B cell (primary cell): ENCODE results near the gene UBXN10. TPM values are rescaled to one million over a fixed set of nuclear protein-coding genes. Genes with fewer than 3 reads are reported as not detected.

Source experiments
- ATAC-seq: fragments of 200-7000 bp; cut with Tn5 transposase; one replicate; pipeline ENCODE4 v1.10.0; 2021; ENCODE audit warnings: low read depth, mild to moderate bottlenecking, moderate number of reproducible peaks, moderate library complexity
- CTCF ChIA-PET: fragments of 350-600 bp; sonication (Branson Sonifier 250); formaldehyde crosslinking; loops from one replicate; lab custom pipeline; 2021; ENCODE audit warnings: antibody characterized with exemption, inconsistent platforms; lab: Charles Lee
- POLR2A ChIA-PET: fragments of 350-600 bp; sonication (Branson Sonifier 250); formaldehyde crosslinking; loops from one replicate; lab custom pipeline; 2021; ENCODE audit warnings: antibody characterized with exemption; lab: Charles Lee
- DNase-seq: peaks from one replicate; pipeline ENCODE4 v3.0.0; 2013
- H2AFZ ChIP-seq: 2 replicates; pipeline ENCODE4 v1.6.1; 2012; ENCODE audit warnings: mild to moderate bottlenecking, low read depth, low read length; ENCODE audit not compliant: insufficient read depth, poor library complexity, severe bottlenecking
- H3K27ac ChIP-seq, 2 donors: 1 replicate in 1 of 2; 2 replicates in 1 of 2; pipeline ENCODE4 v1.5.1; 2012 to 2013; ENCODE audit warnings: low read length in 2 of 2, mild to moderate bottlenecking in 2 of 2, moderate library complexity in 1 of 2
- H3K27me3 ChIP-seq, 4 experiments: fragments of 200-600 bp in 1 of 4; sonication (generic) in 1 of 4; replicated peaks in 1 of 4; 1 replicate in 2 of 4; 2 replicates in 2 of 4; pipeline versions ENCODE4 v1.6.1 to v1.7.0; 2013 to 2016; ENCODE audit warnings: low read length in 3 of 4, mild to moderate bottlenecking in 2 of 4, mixed read lengths in 1 of 4, moderate library complexity in 1 of 4; ENCODE audit not compliant: insufficient read depth in 4 of 4, control insufficient read depth in 3 of 4; ENCODE audit errors: control extremely low read depth in 1 of 4
- H3K36me3 ChIP-seq, 2 experiments: replicated peaks in 1 of 2; 1 replicate in 1 of 2; 2 replicates in 1 of 2; pipeline versions ENCODE4 v1.6.1 to v1.7.1; 2013; ENCODE audit warnings: low read length in 1 of 2; ENCODE audit not compliant: insufficient read depth in 2 of 2, control insufficient read depth in 1 of 2; ENCODE audit errors: control extremely low read depth in 1 of 2, extremely low read depth in 1 of 2
- H3K4me1 ChIP-seq, 2 donors: fragments of 200-600 bp in 1 of 2; sonication (generic) in 1 of 2; 1 replicate in 1 of 2; 2 replicates in 1 of 2; pipeline versions ENCODE4 v1.5.1 to v1.6.1; 2013 to 2017; ENCODE audit warnings: low read length in 2 of 2; ENCODE audit not compliant: control insufficient read depth in 2 of 2, insufficient read depth in 2 of 2
- H3K4me2 ChIP-seq: replicated peaks from 2 replicates; pipeline ENCODE3; 2012; ENCODE audit warnings: mild to moderate bottlenecking, low read depth, low read length; ENCODE audit not compliant: poor library complexity, severe bottlenecking
- H3K4me3 ChIP-seq, 5 experiments: fragments of 200-600 bp in 1 of 5; sonication (generic) in 1 of 5; 1 replicate in 3 of 5; 2 replicates in 2 of 5; pipeline versions ENCODE4 v1.5.1 to v1.7.0; 2011 to 2016; ENCODE audit warnings: low read length in 4 of 5, mild to moderate bottlenecking in 4 of 5, low read depth in 2 of 5, control low read depth in 1 of 5, moderate library complexity in 1 of 5; ENCODE audit not compliant: insufficient read depth in 1 of 5; ENCODE audit errors: control extremely low read depth in 1 of 5, extremely low read depth in 1 of 5
- H3K79me2 ChIP-seq: fragments of 200-600 bp; sonication (generic); one replicate; pipeline ENCODE4 v1.6.0; 2016; ENCODE audit warnings: low read length; ENCODE audit not compliant: control insufficient read depth, insufficient read depth
- H3K9ac ChIP-seq: fragments of 200-600 bp; sonication (generic); 2 replicates; pipeline ENCODE4 v1.6.1; 2017; ENCODE audit warnings: mild to moderate bottlenecking, low read length, moderate library complexity
- H3K9me3 ChIP-seq, 3 donors: one replicate each; pipeline versions ENCODE4 v1.6.1 to v1.7.1; 2013; ENCODE audit warnings: low read length in 2 of 3; ENCODE audit not compliant: control insufficient read depth in 2 of 3, insufficient read depth in 1 of 3; ENCODE audit errors: control extremely low read depth in 1 of 3
- H4K20me1 ChIP-seq: 2 replicates; pipeline ENCODE4 v1.6.0; 2012; ENCODE audit warnings: mild to moderate bottlenecking, low read length; ENCODE audit not compliant: insufficient read depth, control insufficient read depth, poor library complexity, severe bottlenecking
- H3K27ac Mint-ChIP-seq: one replicate; pipeline ENCODE4 v1.8.0; 2021; ENCODE audit warnings: mixed read lengths
- H3K27me3 Mint-ChIP-seq: one replicate; pipeline ENCODE4 v1.8.0; 2021; ENCODE audit warnings: mixed read lengths
- H3K4me1 Mint-ChIP-seq: one replicate; pipeline ENCODE4 v1.8.0; 2021; ENCODE audit warnings: mixed read lengths
- H3K4me3 Mint-ChIP-seq: one replicate; pipeline ENCODE4 v1.8.0; 2021; ENCODE audit warnings: mixed read lengths
- H3K9me3 Mint-ChIP-seq: one replicate; pipeline ENCODE4 v1.8.0; 2022; ENCODE audit warnings: mixed read lengths; ENCODE audit not compliant: insufficient read depth
- CTCF ChIP-seq: fragments of 200-600 bp; IDR thresholded peaks from one replicate; pipeline ENCODE4 v1.8.0; 2022; ENCODE audit warnings: antibody characterized with exemption, mild to moderate bottlenecking
- EZH2 ChIP-seq: IDR thresholded peaks from 2 replicates; pipeline ENCODE4 v1.6.1; 2012; ENCODE audit warnings: borderline replicate concordance, low read depth, mild to moderate bottlenecking, moderate library complexity, low read length; ENCODE audit not compliant: insufficient read depth, poor library complexity, severe bottlenecking
- WGBS: methylation state at CpG from one replicate; pipeline ENCODE4 v1.1.5; 2013; ENCODE audit warnings: missing lambda C conversion rate; ENCODE audit not compliant: insufficient coverage; 5-methylcytosine and 5-hydroxymethylcytosine counted together
- intact Hi-C: fragments of 100-400 bp; cut with micrococcal nuclease; formaldehyde crosslinking; loops from one replicate; pipeline ENCODE4 v1.10.0; 2022
- polyA plus RNA-seq: library from polyadenylated mRNA; depleted of rRNA; stranded (reverse); fragments of >200 nt; gene quantifications from 2 replicates; pipeline ENCODE4 v1.2.3, GENCODE V29; 2012
- total RNA-seq, 2 donors: library from RNA; stranded (reverse); fragments of 120-200 nt in 1 of 2; gene quantifications; 1 replicate in 1 of 2; 2 replicates in 1 of 2; pipeline versions ENCODE4 v1.2.3 to v1.2.4, GENCODE V29; 2013 to 2022

UBXN10 gene
- total and polyA plus RNA-seq, 2 donors (not counting 1 experiment from before 2014, with no cell fraction given), result 0.07 to 0.25 TPM

- POLR2A ChIA-PET, result no interaction called here
- TF ChIP-seq EZH2, result no peak
- TF ChIP-seq CTCF, result no peak
- Histone ChIP-seq H3K4me3 (no peak overlapping the region), H3K27me3 (no peaks in the 10 kb centered on the region), H4K20me1 (no peaks in the 10 kb centered on the region), H3K4me2 (no peak overlapping the region), H3K9me3 (no peaks in the 10 kb centered on the region), H3K79me2 (no peaks in the 10 kb centered on the region), H3K27ac (no peak overlapping the region), H2AFZ (no peak overlapping the region), H3K36me3 (no peaks in the 10 kb centered on the region), H3K4me1 (peaks cover 5 to 15% of the 10 kb centered on the region in 2 donors), H3K9ac (no peak overlapping the region)
- 94% methylated on average over 6 of the region's 6 CpGs for WGBS
- no peak for ATAC-seq
- Mint-ChIP-seq H3K9me3 (no peaks in the 10 kb centered on the region), H3K27me3 (no peaks in the 10 kb centered on the region), H3K4me1 (peaks cover 20% of the 10 kb centered on the region), H3K27ac (peak overlapping the region; percentile 26), H3K4me3 (no peak overlapping the region)
- no peak for DNase-seq
- CTCF ChIA-PET, result interaction anchor here (1.0 to 6.4 kb wide), 14 partner anchors 19 to 343 kb away, joined by 3 to 126 read pairs (median 8); partner anchors contain the start of gene OTUD3
- intact Hi-C loops, result no loop called here
These were observed 34.9 kb upstream of the UBXN10 start for GRCh38 chr1:20150969-20151368.

- H3K9ac ChIP-seq, result peak overlapping the region; percentile 71
- no peaks in the 10 kb centered on the region for H3K36me3 ChIP-seq
- Mint-ChIP-seq H3K9me3 (no peaks in the 10 kb centered on the region), H3K4me3 (peak overlapping the region; percentile 86), H3K27ac (peak overlapping the region; percentile 84), H3K27me3 (no peaks in the 10 kb centered on the region), H3K4me1 (peaks cover 20% of the 10 kb centered on the region)
- no peak for TF ChIP-seq EZH2
- peak; percentile 95 for TF ChIP-seq CTCF
- peak overlapping the region in 4 of 5 experiments; percentile 52 to 69 (median 60) for H3K4me3 ChIP-seq
- no peaks in the 10 kb centered on the region for H4K20me1 ChIP-seq
- peak overlapping the region; percentile 95 for H3K4me2 ChIP-seq
- peak; percentile 86 for DNase-seq
- intact Hi-C loops, result loop anchor here (1.0 kb wide), 1 partner anchor 43 kb away; no protein-coding TSS in a partner anchor
- H2AFZ ChIP-seq, result peak overlapping the region; percentile 95
- no peaks in the 10 kb centered on the region for H3K27me3 ChIP-seq
- WGBS, result 11% methylated on average over 29 of the region's 29 CpGs
- ATAC-seq, result peak; percentile 97
- H3K79me2 ChIP-seq, result no peaks in the 10 kb centered on the region
- POLR2A ChIA-PET, result interaction anchor here (0.6 kb wide), 2 partner anchors 77 to 961 kb away, joined by 3 to 6 read pairs; no protein-coding TSS in a partner anchor
- CTCF ChIA-PET, result interaction anchor here (0.5 to 6.4 kb wide), 30 partner anchors 8 to 342 kb away, joined by 3 to 126 read pairs (median 5); partner anchors contain the start of gene OTUD3
- H3K4me1 ChIP-seq, result peaks cover 5 to 15% of the 10 kb centered on the region in 2 donors
- H3K27ac ChIP-seq, result peak overlapping the region in 1 of 2 donors; percentile 11
- peaks cover 0 to 4% (median 0%) of the 10 kb centered on the region in 3 donors for H3K9me3 ChIP-seq
These were observed 33.8 kb upstream of the UBXN10 start for GRCh38 chr1:20151906-20152598.
